RWPE1 (cell line): ENCODE measurements around the gene MRPS31.

Experiments
- CTCF ChIA-PET: fragments of 350-600 bp; sonication (Branson Sonifier 250); formaldehyde crosslinking; extraction: SDS; loops from one replicate; lab custom pipeline; 2021; lab: Yijun Ruan, JAX
- POLR2A ChIA-PET: fragments of 400-600 bp; formaldehyde crosslinking; extraction: SDS; loops from one replicate; lab custom pipeline; 2020; ENCODE audit warnings: antibody characterized with exemption; ENCODE audit not compliant: low non-redundant PET; lab: Yijun Ruan, JAX
- DNase-seq: peaks from one replicate; pipeline ENCODE4 v3.0.0; 2012; ENCODE audit warnings: low spot score
- H3K27ac ChIP-seq: fragments of 450-650 bp; 2 replicates; pipeline ENCODE4 v1.5.1; 2017
- TF ChIP-seq, protein P1 (sequence below): fragments of 450-650 bp; conservative IDR thresholded peaks from 2 replicates; pipeline ENCODE4 v1.5.1; 2017; ENCODE audit warnings: low read depth, mild to moderate bottlenecking

Gene MRPS31

DNA sequence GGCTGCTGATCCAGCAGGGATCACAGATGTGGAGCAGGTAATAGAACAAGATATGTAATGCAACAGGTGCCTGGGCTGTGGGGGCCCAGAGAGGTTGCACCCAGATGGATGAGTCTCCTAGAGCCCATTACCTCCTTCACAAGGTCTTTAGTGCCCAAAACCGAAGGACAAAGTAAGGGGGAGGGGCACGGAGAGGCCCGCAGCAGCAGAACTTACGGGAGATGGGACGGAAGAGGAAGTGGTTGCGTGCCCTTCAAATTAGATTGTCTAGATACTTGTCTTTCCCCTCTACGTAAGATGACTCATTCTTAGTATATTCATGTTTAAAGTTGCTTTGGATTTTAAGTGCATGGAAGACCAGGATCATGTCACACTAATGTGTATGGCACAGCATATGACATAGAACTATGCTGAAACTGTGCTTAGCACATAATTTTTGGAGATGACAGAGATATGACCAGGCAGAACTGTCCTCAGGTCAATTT is 5.7 kb upstream of the MRPS31 start:
- ChIA-PET POLR2A (no interaction called here), CTCF (interaction anchor here (0.7 to 1.4 kb wide), 10 partner anchors 10 to 1093 kb away, joined by 3 to 5 read pairs (median 4); no protein-coding TSS in a partner anchor)
- DNase-seq: no peak

GRCh38 chr13:40776232-40776631 is 5.2 kb upstream of the MRPS31 start:
- ChIA-PET CTCF (interaction anchor here (1.2 kb wide), 1 partner anchor 10 kb away, joined by 5 read pairs; no protein-coding TSS in a partner anchor), POLR2A (interaction anchor here (0.5 to 0.6 kb wide), 2 partner anchors 86 to 110 kb away, joined by 3 to 4 read pairs; no protein-coding TSS in a partner anchor)
- no peak for DNase-seq
- no peak overlapping the region for H3K27ac ChIP-seq
- TF ChIP-seq, protein P1, sequence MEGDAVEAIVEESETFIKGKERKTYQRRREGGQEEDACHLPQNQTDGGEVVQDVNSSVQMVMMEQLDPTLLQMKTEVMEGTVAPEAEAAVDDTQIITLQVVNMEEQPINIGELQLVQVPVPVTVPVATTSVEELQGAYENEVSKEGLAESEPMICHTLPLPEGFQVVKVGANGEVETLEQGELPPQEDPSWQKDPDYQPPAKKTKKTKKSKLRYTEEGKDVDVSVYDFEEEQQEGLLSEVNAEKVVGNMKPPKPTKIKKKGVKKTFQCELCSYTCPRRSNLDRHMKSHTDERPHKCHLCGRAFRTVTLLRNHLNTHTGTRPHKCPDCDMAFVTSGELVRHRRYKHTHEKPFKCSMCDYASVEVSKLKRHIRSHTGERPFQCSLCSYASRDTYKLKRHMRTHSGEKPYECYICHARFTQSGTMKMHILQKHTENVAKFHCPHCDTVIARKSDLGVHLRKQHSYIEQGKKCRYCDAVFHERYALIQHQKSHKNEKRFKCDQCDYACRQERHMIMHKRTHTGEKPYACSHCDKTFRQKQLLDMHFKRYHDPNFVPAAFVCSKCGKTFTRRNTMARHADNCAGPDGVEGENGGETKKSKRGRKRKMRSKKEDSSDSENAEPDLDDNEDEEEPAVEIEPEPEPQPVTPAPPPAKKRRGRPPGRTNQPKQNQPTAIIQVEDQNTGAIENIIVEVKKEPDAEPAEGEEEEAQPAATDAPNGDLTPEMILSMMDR: no peak

More for the DNA sequence above, 5.7 kb upstream of the MRPS31 start:
- H3K27ac ChIP-seq: no peak overlapping the region
- TF ChIP-seq, protein P1: no peak

- H3K27ac ChIP-seq: no peak overlapping the region
- ChIA-PET POLR2A (no interaction called here), CTCF (no interaction called here)
- no peak for DNase-seq
- TF ChIP-seq, protein P1: no peak
Measured at GRCh38 chr13:40774672-40775071, 3.7 kb upstream of the MRPS31 start.

DNA sequence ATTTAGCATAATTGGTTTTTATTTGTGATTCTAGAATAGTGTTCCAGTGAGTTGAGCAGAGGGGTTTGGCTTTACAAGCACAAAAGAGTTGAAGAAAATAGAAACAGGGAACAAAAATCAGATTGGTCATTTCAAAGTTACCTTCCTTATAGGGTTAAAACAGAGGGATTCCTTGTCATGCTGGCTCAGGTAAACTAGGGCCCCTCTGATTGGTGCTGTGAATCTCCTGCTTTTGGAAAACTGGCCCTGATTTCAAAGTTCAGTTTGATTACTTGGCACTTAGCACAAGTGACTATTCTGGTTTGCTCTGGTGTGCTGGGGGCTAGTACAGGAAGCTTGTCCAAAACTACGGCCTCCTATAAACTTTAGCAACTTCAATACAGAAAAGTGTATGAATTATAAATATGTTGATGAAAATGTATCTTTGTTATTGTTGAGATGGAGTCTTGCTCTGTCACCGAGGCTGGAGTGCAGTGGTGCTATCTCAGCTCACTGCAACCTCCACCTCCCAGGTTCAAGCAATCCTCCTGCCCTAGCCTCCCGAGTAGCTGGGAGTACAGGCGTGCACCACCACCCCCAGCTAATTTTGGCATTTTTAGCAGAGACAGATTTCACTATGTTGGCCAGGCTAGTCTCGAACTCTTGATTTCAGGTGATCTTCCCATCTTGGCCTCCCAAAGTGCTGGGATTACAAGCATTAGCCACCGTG is 1.9 kb upstream of the MRPS31 start:
- TF ChIP-seq, protein P1: no peak
- ChIA-PET POLR2A (no interaction called here), CTCF (interaction anchor here (0.7 kb wide), 1 partner anchor 1053 kb away, joined by 3 read pairs; no protein-coding TSS in a partner anchor)
- no peak for DNase-seq
- H3K27ac ChIP-seq: no peak overlapping the region

- ChIA-PET CTCF (interaction anchor here (0.7 kb wide), 1 partner anchor 1269 kb away, joined by 5 read pairs; no protein-coding TSS in a partner anchor), POLR2A (interaction anchor here (0.7 kb wide), 1 partner anchor 154 kb away, joined by 3 read pairs; no protein-coding TSS in a partner anchor)
- H3K27ac ChIP-seq: peak overlapping the region; percentile 87
- TF ChIP-seq, protein P1: no peak
- no peak for DNase-seq
Measured at GRCh38 chr13:40770609-40770933, 419 bp downstream of the MRPS31 start.

DNA sequence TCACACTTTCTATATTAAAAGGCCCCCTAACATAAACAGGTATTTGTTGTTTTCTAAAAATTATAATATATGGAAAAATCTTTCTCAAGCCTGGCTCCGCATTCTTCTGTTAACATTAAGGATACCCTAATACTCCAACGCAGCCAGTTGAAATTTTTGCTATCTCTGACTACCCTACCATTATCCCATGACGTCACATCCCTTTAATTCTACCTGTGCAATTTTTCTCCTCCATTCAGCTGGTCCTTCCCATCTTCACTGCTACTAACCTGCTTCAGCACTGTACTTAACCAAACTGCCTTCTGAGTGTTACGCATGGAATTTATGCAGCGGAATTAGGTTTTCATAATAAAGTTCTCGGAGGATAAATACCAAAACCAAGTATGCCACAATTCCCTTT is 1.0 kb downstream of the MRPS31 start:
- H3K27ac ChIP-seq: no peak overlapping the region
- ChIA-PET CTCF (interaction anchor here (0.7 kb wide), 1 partner anchor 1268 kb away, joined by 5 read pairs; no protein-coding TSS in a partner anchor), POLR2A (interaction anchor here (0.7 kb wide), 1 partner anchor 155 kb away, joined by 3 read pairs; no protein-coding TSS in a partner anchor)
- DNase-seq: no peak
- TF ChIP-seq, protein P1: no peak
